Measurements from ENCODE around the gene CCBE1. TPM values are rescaled to one million over a fixed set of nuclear protein-coding genes. Genes with fewer than 3 reads are reported as not detected.
A peak's percentile ranks its signal among the peaks of the same experiment; 100 is the strongest.
"Not testable (repeated sequence)": the region's sequence is repeated elsewhere in the genome, so short reads cannot be mapped to it uniquely, and the experiment has no call there.

The CCBE1 gene
- total RNA-seq, 1 experiment from 2014 or later = not detected

GRCh38 chr18:59657012-59657411 lies 40.2 kb downstream of the CCBE1 start:
- no peak for DNase-seq (ENCODE audit: low spot score)

GRCh38 chr18:59656373-59656887 lies 40.8 kb downstream of the CCBE1 start:
- DNase-seq (ENCODE audit: low spot score) = no peak

GRCh38 chr18:59655676-59656075 lies 41.5 kb downstream of the CCBE1 start:
- no peak for DNase-seq (ENCODE audit: low spot score)

- no peak for DNase-seq (ENCODE audit: low spot score)
Observed at GRCh38 chr18:59651071-59651470, 46.2 kb downstream of the CCBE1 start.

- no peak for DNase-seq (ENCODE audit: low spot score)
Observed at GRCh38 chr18:59650266-59650820, 46.9 kb downstream of the CCBE1 start.

- DNase-seq (ENCODE audit: low spot score) = no peak
Observed at GRCh38 chr18:59649591-59649990, 47.6 kb downstream of the CCBE1 start.

- not testable (repeated sequence) for DNase-seq (ENCODE audit: low spot score)
Observed at GRCh38 chr18:59648469-59648868, 48.8 kb downstream of the CCBE1 start.

- no peak for DNase-seq (ENCODE audit: low spot score)
Observed at GRCh38 chr18:59646963-59647307, 50.3 kb downstream of the CCBE1 start.

GRCh38 chr18:59646228-59646962 lies 50.8 kb downstream of the CCBE1 start:
- no peak for DNase-seq (ENCODE audit: low spot score)

GRCh38 chr18:59643740-59644139 lies 53.5 kb downstream of the CCBE1 start:
- no peak for DNase-seq (ENCODE audit: low spot score)

GRCh38 chr18:59640721-59641120 lies 56.5 kb downstream of the CCBE1 start:
- no peak for DNase-seq (ENCODE audit: low spot score)

GRCh38 chr18:59639821-59640220 lies 57.4 kb downstream of the CCBE1 start:
- no peak for DNase-seq (ENCODE audit: low spot score)

GRCh38 chr18:59639136-59639535 lies 58.1 kb downstream of the CCBE1 start:
- no peak for DNase-seq (ENCODE audit: low spot score)

GRCh38 chr18:59633961-59634485 lies 63.2 kb downstream of the CCBE1 start:
- no peak for DNase-seq (ENCODE audit: low spot score)

GRCh38 chr18:59633317-59633716 lies 63.9 kb downstream of the CCBE1 start:
- DNase-seq (ENCODE audit: low spot score) = no peak

GRCh38 chr18:59631583-59632181 lies 65.5 kb downstream of the CCBE1 start:
- DNase-seq (ENCODE audit: low spot score) = peak; percentile 11

- no peak for DNase-seq (ENCODE audit: low spot score)
Observed at GRCh38 chr18:59629894-59630293, 67.3 kb downstream of the CCBE1 start.

- DNase-seq (ENCODE audit: low spot score) = no peak
Observed at GRCh38 chr18:59628995-59629394, 68.2 kb downstream of the CCBE1 start.

GRCh38 chr18:59627414-59627813 lies 69.8 kb downstream of the CCBE1 start:
- DNase-seq (ENCODE audit: low spot score) = no peak

GRCh38 chr18:59624369-59624765 lies 72.9 kb downstream of the CCBE1 start:
- no peak for DNase-seq (ENCODE audit: low spot score)

GRCh38 chr18:59623456-59624368 lies 73.5 kb downstream of the CCBE1 start:
- DNase-seq (ENCODE audit: low spot score) = no peak

GRCh38 chr18:59621027-59621426 lies 76.2 kb downstream of the CCBE1 start:
- DNase-seq (ENCODE audit: low spot score) = no peak

Data from HT-29 (cell line).